ENCODE measurements around the gene CLSTN3. TPM values are rescaled to one million over a fixed set of nuclear protein-coding genes. Genes with fewer than 3 reads are reported as not detected.
A peak's percentile ranks its signal among the peaks of the same experiment; 100 is the strongest.

CLSTN3 gene
- total and polyA plus RNA-seq, 2 donors (not counting 3 experiments of a cell fraction or from before 2014, with no cell fraction given) = 27.8 to 45.9 TPM

DNA sequence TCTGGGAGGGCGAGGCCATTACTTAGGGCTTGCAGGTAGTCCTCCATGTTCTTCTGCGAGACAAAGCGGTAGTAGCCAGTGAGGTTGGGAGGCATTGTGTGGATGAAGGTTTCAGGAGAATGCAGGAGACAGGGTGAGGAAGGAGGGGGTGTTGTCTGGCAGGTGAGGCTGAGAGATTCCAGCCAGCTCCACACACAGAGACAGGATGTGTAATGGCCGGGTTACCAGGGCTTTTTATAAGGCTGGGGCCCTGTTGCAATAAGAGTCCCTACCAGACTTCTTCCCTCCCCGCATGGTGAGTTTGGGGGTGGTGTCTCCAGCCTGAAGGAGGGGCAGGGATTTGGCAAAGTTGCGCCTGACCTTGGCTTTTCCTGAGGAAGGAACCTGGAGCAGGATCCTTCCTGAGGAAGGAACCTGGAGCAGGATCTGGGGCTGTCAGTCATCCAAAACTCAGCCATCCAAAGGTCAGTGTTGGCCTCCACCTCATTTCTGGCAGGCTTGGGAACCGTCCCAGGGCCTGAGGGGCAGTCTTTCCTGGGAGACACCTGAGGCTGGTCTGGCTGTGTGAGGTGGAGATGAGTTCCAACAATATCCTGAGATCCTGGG, 1.4 kb upstream of the CLSTN3 start, which contains the start of gene RBP5:
Gene RBP5 (minus strand): TSS at position 209 of the 606 bp plus-strand sequence. CDS start 114 bp downstream, at position 95.
- CTCF ChIA-PET = no interaction called here
- peak within 1 kb of the TSS; percentile 58 to 85 (median 83) for H3K4me3 ChIP-seq (replicated peaks in 1 of 3; ENCODE audit: insufficient read depth in 1 of 3, low read depth in 1 of 3, low read length in 3 of 3)
- no peaks in the 10 kb centered on the region for H4K20me1 ChIP-seq (replicated peaks; ENCODE audit: control insufficient read depth, extremely low read depth, insufficient read depth, low read length)
- intact Hi-C loops (cut with micrococcal nuclease) = no loop called here
- no peaks in the 10 kb centered on the region for H3K9me1 ChIP-seq (replicated peaks; ENCODE audit: control insufficient read depth, extremely low read depth, insufficient read depth, low read length)
- H2AFZ ChIP-seq (ENCODE audit: low read depth, low read length) = peak within 1 kb of the TSS; percentile 75
- DNase-seq (ENCODE audit: low read depth, low spot score) (no peak), FAIRE-seq (no peak)
- H3K9ac ChIP-seq (replicated peaks; ENCODE audit: extremely low read depth, insufficient read depth, low read length) = no peak within 1 kb of the TSS
- H3K36me3 ChIP-seq (ENCODE audit: control insufficient read depth in 2 of 2, extremely low read depth in 1 of 2, insufficient read depth in 2 of 2, low read length in 2 of 2) = no peaks in the 10 kb centered on the region
- dilution Hi-C loops (cut with MboI; ENCODE audit: extremely low pct_ligation_motif_present, low sequenced_read_pairs) = no loop called here
- no TSS peak for BruUV-seq (replicated peaks)
- no peaks in the 10 kb centered on the region for H3K9me3 ChIP-seq (replicated peaks; ENCODE audit: control insufficient read depth, insufficient read depth, low read length)
- peaks cover 31% of the 10 kb centered on the region for H3K4me1 ChIP-seq (ENCODE audit: control insufficient read depth, extremely low read depth, insufficient read depth, low read length)
- H3K4me2 ChIP-seq (ENCODE audit: insufficient read depth, low read length) = peak within 1 kb of the TSS; percentile 77
- H3K27me3 ChIP-seq (ENCODE audit: control insufficient read depth in 2 of 2, insufficient read depth in 2 of 2, low read length in 2 of 2) = no peaks in the 10 kb centered on the region
- no peak within 1 kb of the TSS for H3K27ac ChIP-seq (ENCODE audit: insufficient read depth, low read depth, low read length)
- no peak for TF ChIP-seq EZH2 (IDR thresholded peaks at IDR 0.05; ENCODE audit: borderline replicate concordance, low read depth, low read length, severe bottlenecking)
- no peak for TF ChIP-seq MAX (IDR thresholded peaks at IDR 0.05; ENCODE audit: insufficient read depth, insufficient read length)
- TF ChIP-seq JUN (IDR thresholded peaks at IDR 0.05; ENCODE audit: borderline replicate concordance, insufficient read depth, insufficient read length, low read depth) = no peak
- no peak for TF ChIP-seq GATA2 (IDR thresholded peaks at IDR 0.05; ENCODE audit: insufficient read depth, insufficient read length, low read depth, low read length)
- no peak for TF ChIP-seq FOS (IDR thresholded peaks at IDR 0.05; ENCODE audit: borderline replicate concordance, insufficient read depth, low read length)
- TF ChIP-seq, protein P1, sequence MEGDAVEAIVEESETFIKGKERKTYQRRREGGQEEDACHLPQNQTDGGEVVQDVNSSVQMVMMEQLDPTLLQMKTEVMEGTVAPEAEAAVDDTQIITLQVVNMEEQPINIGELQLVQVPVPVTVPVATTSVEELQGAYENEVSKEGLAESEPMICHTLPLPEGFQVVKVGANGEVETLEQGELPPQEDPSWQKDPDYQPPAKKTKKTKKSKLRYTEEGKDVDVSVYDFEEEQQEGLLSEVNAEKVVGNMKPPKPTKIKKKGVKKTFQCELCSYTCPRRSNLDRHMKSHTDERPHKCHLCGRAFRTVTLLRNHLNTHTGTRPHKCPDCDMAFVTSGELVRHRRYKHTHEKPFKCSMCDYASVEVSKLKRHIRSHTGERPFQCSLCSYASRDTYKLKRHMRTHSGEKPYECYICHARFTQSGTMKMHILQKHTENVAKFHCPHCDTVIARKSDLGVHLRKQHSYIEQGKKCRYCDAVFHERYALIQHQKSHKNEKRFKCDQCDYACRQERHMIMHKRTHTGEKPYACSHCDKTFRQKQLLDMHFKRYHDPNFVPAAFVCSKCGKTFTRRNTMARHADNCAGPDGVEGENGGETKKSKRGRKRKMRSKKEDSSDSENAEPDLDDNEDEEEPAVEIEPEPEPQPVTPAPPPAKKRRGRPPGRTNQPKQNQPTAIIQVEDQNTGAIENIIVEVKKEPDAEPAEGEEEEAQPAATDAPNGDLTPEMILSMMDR (IDR thresholded peaks at IDR 0.05; ENCODE audit: extremely low read depth in 1 of 2, insufficient read depth in 1 of 2, low read depth in 1 of 2, low read length in 2 of 2) = no peak
- no peak for TF ChIP-seq MYC (IDR thresholded peaks at IDR 0.05; ENCODE audit: low read depth, low read length)
- no peak for TF ChIP-seq POLR2A (IDR thresholded peaks at IDR 0.05; ENCODE audit: low read depth, low read length)
- no peak for TF ChIP-seq POLR2AphosphoS5 (IDR thresholded peaks at IDR 0.05; ENCODE audit: insufficient read depth, low read depth, low read length)
- POLR2A ChIA-PET = no interaction called here
- H3K79me2 ChIP-seq (ENCODE audit: control insufficient read depth, insufficient read depth, low read length) = no peaks in the 10 kb centered on the region

Measured in endothelial cell of umbilical vein (primary cell).